Nephron (organoid): Measurements from ENCODE around the gene KRT3.
"Not testable (repeated sequence)": the region's sequence is repeated elsewhere in the genome, so short reads cannot be mapped to it uniquely, and the experiment has no call there.

Experiments used
- H3K27ac Mint-ChIP-seq, 3 experiments: 2 replicates each; pipeline ENCODE4 v1.8.0; 2020; ENCODE audit warnings: mixed read lengths in 3 of 3, mild to moderate bottlenecking in 2 of 3, moderate library complexity in 1 of 3
- H3K27me3 Mint-ChIP-seq: 2 replicates; pipeline ENCODE4 v1.8.0; 2021; ENCODE audit warnings: low read depth, mild to moderate bottlenecking, moderate library complexity, mixed read lengths
- H3K36me3 Mint-ChIP-seq: 2 replicates; pipeline ENCODE4 v1.8.0; 2020; ENCODE audit warnings: low read depth, mixed read lengths
- H3K4me1 Mint-ChIP-seq: 2 replicates; pipeline ENCODE4 v1.8.0; 2020; ENCODE audit warnings: mixed read lengths
- H3K4me3 Mint-ChIP-seq, 3 experiments: 2 replicates each; pipeline ENCODE4 v1.8.0; 2020; ENCODE audit warnings: mild to moderate bottlenecking in 3 of 3, mixed read lengths in 3 of 3, moderate library complexity in 2 of 3
- H3K9me3 Mint-ChIP-seq: 2 replicates; pipeline ENCODE4 v1.8.0; 2020; ENCODE audit warnings: mixed read lengths
- TF ChIP-seq, protein P1 (sequence below), 3 experiments: fragments of 200-600 bp; sonication (generic); IDR thresholded peaks; one replicate each; pipeline ENCODE4 v1.5.0; 2021; ENCODE audit warnings: antibody characterized with exemption in 3 of 3; ENCODE audit not compliant: unreplicated experiment in 3 of 3

The KRT3 gene

GRCh38 chr12:52767020-52767379 lies 28.9 kb downstream of the KRT3 start:
- H3K27me3 Mint-ChIP-seq, result peaks cover 13% of the 10 kb centered on the region
- H3K4me3 Mint-ChIP-seq, result no peak overlapping the region
- H3K9me3 Mint-ChIP-seq, result peaks cover 2% of the 10 kb centered on the region
- H3K27ac Mint-ChIP-seq, result no peak overlapping the region
- no peaks in the 10 kb centered on the region for H3K4me1 Mint-ChIP-seq
- H3K36me3 Mint-ChIP-seq, result no peaks in the 10 kb centered on the region
- TF ChIP-seq, protein P1, sequence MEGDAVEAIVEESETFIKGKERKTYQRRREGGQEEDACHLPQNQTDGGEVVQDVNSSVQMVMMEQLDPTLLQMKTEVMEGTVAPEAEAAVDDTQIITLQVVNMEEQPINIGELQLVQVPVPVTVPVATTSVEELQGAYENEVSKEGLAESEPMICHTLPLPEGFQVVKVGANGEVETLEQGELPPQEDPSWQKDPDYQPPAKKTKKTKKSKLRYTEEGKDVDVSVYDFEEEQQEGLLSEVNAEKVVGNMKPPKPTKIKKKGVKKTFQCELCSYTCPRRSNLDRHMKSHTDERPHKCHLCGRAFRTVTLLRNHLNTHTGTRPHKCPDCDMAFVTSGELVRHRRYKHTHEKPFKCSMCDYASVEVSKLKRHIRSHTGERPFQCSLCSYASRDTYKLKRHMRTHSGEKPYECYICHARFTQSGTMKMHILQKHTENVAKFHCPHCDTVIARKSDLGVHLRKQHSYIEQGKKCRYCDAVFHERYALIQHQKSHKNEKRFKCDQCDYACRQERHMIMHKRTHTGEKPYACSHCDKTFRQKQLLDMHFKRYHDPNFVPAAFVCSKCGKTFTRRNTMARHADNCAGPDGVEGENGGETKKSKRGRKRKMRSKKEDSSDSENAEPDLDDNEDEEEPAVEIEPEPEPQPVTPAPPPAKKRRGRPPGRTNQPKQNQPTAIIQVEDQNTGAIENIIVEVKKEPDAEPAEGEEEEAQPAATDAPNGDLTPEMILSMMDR (IDR thresholded peaks at IDR 0.05; ENCODE audit: unreplicated experiment in 3 of 3), result no peak

DNA sequence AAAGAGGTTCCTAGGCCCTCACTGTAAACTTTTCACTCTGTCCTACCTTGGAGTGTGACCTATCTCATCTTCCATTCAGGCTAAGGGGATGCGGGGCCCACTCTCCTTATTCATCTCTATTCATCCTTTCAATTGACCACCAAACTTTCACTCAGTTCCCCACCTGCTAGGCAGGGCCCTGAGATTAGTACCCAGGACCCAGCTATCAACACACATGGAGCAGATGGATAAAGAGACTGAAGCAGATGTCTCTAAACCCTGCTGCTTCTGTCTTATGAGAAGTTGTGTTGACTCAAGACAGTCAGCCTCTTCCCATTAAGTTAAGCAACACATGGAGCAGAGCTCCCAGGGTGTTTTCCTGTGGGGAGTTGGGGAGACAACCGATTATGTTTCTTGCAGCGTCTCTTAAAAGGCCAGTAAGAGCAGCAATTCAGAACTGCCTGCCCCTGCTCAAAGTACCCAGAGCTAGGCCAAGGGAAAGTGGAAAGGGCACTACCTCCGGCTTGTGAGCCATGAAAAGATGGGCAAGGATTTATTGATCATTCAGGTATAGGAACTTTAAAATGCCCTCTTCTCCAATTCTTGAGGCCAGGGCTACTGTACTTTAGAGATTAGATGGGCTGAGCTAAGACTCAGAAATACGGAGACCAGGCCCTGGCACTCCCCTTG lies 29.4 kb downstream of the KRT3 start:
- peaks cover 10% of the 10 kb centered on the region for H3K27me3 Mint-ChIP-seq
- no peak overlapping the region for H3K27ac Mint-ChIP-seq
- no peaks in the 10 kb centered on the region for H3K36me3 Mint-ChIP-seq
- no peak overlapping the region for H3K4me3 Mint-ChIP-seq
- H3K9me3 Mint-ChIP-seq, result peaks cover 4% of the 10 kb centered on the region
- no peaks in the 10 kb centered on the region for H3K4me1 Mint-ChIP-seq
- TF ChIP-seq, protein P1 (IDR thresholded peaks at IDR 0.05; ENCODE audit: unreplicated experiment in 3 of 3), result no peak

DNA sequence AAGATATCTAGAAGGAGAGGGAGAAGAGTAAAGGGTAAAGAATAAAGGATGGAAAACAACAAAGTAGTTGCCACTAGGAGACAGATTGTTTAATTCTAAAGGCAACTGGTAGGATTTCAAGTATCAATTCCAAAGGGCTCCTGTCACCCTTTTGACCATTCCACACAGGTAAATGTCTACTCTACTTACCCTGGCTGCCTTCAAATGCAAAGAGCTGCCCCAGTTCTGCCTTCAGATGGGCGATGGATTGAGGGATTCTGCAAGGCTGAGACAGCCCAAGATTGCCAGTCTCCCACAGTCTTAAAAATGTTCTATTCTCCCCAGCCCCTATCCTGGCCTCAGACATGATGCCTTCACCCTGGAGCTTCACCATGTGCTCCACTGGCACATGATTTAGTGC lies 30.2 kb downstream of the KRT3 start:
- TF ChIP-seq, protein P1 (IDR thresholded peaks at IDR 0.05; ENCODE audit: unreplicated experiment in 3 of 3), result no peak
- Mint-ChIP-seq H3K9me3 (peaks cover 10% of the 10 kb centered on the region), H3K36me3 (no peaks in the 10 kb centered on the region), H3K4me1 (no peaks in the 10 kb centered on the region), H3K27me3 (peaks cover 8% of the 10 kb centered on the region), H3K27ac (no peak overlapping the region), H3K4me3 (no peak overlapping the region)

DNA sequence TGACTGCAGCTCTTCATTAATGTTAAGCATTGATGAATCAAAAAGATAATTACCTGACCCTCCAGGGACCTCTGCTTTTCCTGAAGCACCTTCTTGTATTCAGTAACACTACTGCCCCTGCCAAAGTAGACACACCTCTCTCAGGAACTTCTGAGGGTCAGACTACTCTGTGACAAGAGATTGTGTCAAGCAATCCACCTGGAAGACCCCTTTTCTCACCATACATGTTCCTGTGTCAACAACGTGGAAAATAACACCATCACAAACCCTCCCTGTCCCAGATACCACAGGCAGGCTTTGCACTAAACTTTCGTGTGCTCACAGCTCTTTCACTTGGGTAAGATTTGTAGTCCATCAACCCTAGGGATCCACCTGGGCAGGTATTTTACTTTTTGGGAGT lies 31.9 kb downstream of the KRT3 start:
- Mint-ChIP-seq H3K27ac (no peak overlapping the region), H3K4me1 (no peaks in the 10 kb centered on the region), H3K4me3 (no peak overlapping the region), H3K27me3 (peaks cover 9% of the 10 kb centered on the region), H3K9me3 (peaks cover 19% of the 10 kb centered on the region), H3K36me3 (no peaks in the 10 kb centered on the region)
- TF ChIP-seq, protein P1 (IDR thresholded peaks at IDR 0.05; ENCODE audit: unreplicated experiment in 3 of 3), result no peak

GRCh38 chr12:52763036-52763659 lies 32.8 kb downstream of the KRT3 start:
- TF ChIP-seq, protein P1 (IDR thresholded peaks at IDR 0.05; ENCODE audit: unreplicated experiment in 3 of 3), result no peak
- H3K36me3 Mint-ChIP-seq, result no peaks in the 10 kb centered on the region
- no peak overlapping the region for H3K4me3 Mint-ChIP-seq
- no peak overlapping the region for H3K27ac Mint-ChIP-seq
- H3K4me1 Mint-ChIP-seq, result no peaks in the 10 kb centered on the region
- peaks cover 9% of the 10 kb centered on the region for H3K27me3 Mint-ChIP-seq
- H3K9me3 Mint-ChIP-seq, result peaks cover 19% of the 10 kb centered on the region

- Mint-ChIP-seq H3K36me3 (no peaks in the 10 kb centered on the region), H3K27ac (no peak overlapping the region), H3K9me3 (peaks cover 19% of the 10 kb centered on the region), H3K27me3 (peaks cover 9% of the 10 kb centered on the region), H3K4me3 (no peak overlapping the region), H3K4me1 (no peaks in the 10 kb centered on the region)
- TF ChIP-seq, protein P1 (IDR thresholded peaks at IDR 0.05; ENCODE audit: unreplicated experiment in 3 of 3), result no peak
These were observed 34.1 kb downstream of the KRT3 start for GRCh38 chr12:52761802-52762201.

DNA sequence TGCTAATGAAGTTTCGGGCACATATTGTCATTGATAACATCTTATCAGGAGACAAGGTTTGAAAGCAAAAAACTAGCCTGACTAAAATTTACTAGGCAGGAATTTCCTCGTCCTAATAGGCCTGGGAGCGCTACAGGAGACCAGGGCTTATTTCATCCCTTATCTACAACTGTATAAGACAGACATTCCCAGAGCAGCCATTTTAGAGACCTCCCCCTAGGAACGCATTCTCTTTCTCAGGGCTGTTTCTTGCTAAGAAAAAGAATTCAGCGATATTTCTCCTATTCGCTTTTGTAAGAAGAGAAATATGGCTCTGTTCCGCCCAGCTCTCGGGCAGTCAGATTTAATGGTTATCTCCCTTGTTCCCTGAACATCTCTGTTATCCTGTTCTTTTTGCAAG lies 34.7 kb downstream of the KRT3 start:
- H3K27me3 Mint-ChIP-seq, H3K4me3 Mint-ChIP-seq, H3K27ac Mint-ChIP-seq, H3K36me3 Mint-ChIP-seq, H3K4me1 Mint-ChIP-seq: not testable (repeated sequence)
- H3K9me3 Mint-ChIP-seq, result peaks cover 19% of the 10 kb centered on the region
